ENCODE data around the gene SPTLC1. TPM values are rescaled to one million over a fixed set of nuclear protein-coding genes. Genes with fewer than 3 reads are reported as not detected.
"Not testable (repeated sequence)": the region's sequence is repeated elsewhere in the genome, so short reads cannot be mapped to it uniquely, and the experiment has no call there.

SPTLC1 gene
- total and polyA plus RNA-seq, 3 donors from 2014 or later, result 71.6 to 104 (median 77.1) TPM

DNA sequence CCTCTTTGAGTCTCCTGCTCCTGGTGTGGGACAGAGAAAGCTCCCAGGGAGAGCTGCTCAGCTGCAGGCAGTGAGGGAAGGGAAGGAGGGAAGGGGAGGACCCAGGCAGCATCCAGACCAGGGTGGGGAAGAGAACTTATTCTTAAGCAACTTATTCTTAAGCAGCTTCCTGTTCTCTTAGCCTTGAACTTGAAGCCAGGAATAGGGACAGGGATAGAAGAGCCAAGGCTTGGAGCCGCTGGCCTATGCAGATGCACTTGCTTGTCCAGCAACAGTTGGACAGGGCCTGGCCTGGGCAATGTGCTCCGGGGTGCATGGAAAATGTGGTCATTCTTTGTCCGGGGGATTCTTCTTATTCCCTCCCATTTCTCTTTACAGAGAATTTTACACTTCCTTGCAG, 31.4 kb upstream of the SPTLC1 start:
- H3K27me3 ChIP-seq, result no peaks in the 10 kb centered on the region
- intact Hi-C loops (cut with DNase I; ENCODE audit: low total_unique reads), result loop anchor here (10.0 kb wide), 1 partner anchor 498 kb away; no protein-coding TSS in a partner anchor
- TF ChIP-seq CTCF (IDR thresholded peaks at IDR 0.05), result no peak
- TF ChIP-seq POLR2A (IDR thresholded peaks at IDR 0.05), result no peak
- no peak overlapping the region for H3K4me3 ChIP-seq
- no peaks in the 10 kb centered on the region for H3K36me3 ChIP-seq (ENCODE audit: low read depth, missing control alignments)
- peak overlapping the region in 1 of 2 donors; percentile 75 for H3K27ac ChIP-seq
- peaks cover 15% of the 10 kb centered on the region for H3K4me1 ChIP-seq
- peak; percentile 29 for DNase-seq
- no peaks in the 10 kb centered on the region for H3K9me3 ChIP-seq
- 41 to 48% methylated on average over 3 of the region's 3 CpGs for WGBS, 2 donors

DNA sequence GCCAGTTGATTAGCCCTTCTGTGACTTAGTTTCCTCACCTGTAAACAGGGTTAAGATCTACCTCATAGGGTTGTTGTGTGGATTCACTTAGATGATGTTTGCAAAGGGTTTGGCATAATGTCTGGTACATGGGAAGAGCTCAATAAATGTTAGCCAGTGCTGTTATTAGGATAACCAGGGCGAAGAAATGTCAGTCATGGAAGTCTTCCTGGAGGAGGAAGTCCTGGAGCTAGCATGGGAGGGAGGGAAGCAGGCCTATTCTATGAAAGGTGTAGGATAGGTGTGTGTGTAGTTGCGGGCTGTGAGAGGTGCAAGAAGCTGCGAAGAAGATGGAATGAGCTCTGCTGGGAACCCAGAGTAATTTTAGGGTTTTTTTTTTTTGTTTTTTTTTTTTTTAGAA, 30.6 kb upstream of the SPTLC1 start:
- not testable (repeated sequence) for H3K27me3 ChIP-seq; H3K9me3 ChIP-seq; DNase-seq; H3K4me3 ChIP-seq; H3K36me3 ChIP-seq (ENCODE audit: low read depth, missing control alignments)
- WGBS, 2 donors, result 88 to 91% methylated on average over 3 of the region's 3 CpGs
- intact Hi-C loops (cut with DNase I; ENCODE audit: low total_unique reads), result loop anchor here (10.0 kb wide), 1 partner anchor 499 kb away; no protein-coding TSS in a partner anchor
- peaks cover 18% of the 10 kb centered on the region for H3K4me1 ChIP-seq
- H3K27ac ChIP-seq, result peak overlapping the region in 1 of 2 donors; percentile 75

DNA sequence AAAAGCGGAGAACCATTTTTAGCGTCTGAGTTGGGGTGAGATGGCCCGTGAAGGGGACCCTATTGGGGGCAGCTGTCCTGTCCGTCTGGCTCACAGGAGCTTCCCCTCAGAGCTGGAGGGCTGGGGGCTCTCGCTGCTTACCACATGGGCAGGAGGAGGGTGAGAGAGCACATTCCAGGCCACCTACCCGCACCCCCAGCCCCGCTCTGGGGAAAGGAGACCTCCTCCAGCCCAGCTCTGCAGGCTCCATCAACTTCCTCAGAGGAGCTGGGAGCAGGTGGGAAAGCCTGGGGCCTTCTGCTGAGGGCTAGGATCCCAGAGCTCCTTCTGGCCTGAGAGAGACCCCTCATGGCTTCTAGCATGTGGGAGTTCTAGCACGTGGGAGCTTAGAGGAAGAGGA, 27.1 kb upstream of the SPTLC1 start:
- Histone ChIP-seq H3K36me3 (ENCODE audit: low read depth, missing control alignments) (no peaks in the 10 kb centered on the region), H3K27me3 (no peaks in the 10 kb centered on the region), H3K4me1 (peaks cover 21% of the 10 kb centered on the region), H3K27ac (no peak overlapping the region), H3K9me3 (no peaks in the 10 kb centered on the region), H3K4me3 (no peak overlapping the region)
- no peak for DNase-seq
- intact Hi-C loops (cut with DNase I; ENCODE audit: low total_unique reads), result loop anchor here (10.0 kb wide), 1 partner anchor 502 kb away; no protein-coding TSS in a partner anchor
- 67 to 77% methylated on average over 5 to 8 of the region's 8 CpGs for WGBS, 2 donors
- TF ChIP-seq POLR2A (IDR thresholded peaks at IDR 0.05), result no peak
- TF ChIP-seq CTCF (IDR thresholded peaks at IDR 0.05), result no peak

GRCh38 chr9:92141144-92142129, 26.2 kb upstream of the SPTLC1 start:
- no peaks in the 10 kb centered on the region for H3K36me3 ChIP-seq (ENCODE audit: low read depth, missing control alignments)
- DNase-seq, result peak; percentile 34
- WGBS, 2 donors, result 18 to 31% methylated on average over 9 to 48 of the region's 62 CpGs
- H3K9me3 ChIP-seq, result no peaks in the 10 kb centered on the region
- H3K4me1 ChIP-seq, result peaks cover 15% of the 10 kb centered on the region
- no peaks in the 10 kb centered on the region for H3K27me3 ChIP-seq
- peak overlapping the region in 1 of 2 donors; percentile 72 for H3K27ac ChIP-seq
- TF ChIP-seq CTCF (IDR thresholded peaks at IDR 0.05), result peak in 2 of 3 experiments; percentile 15 to 27
- no peak for TF ChIP-seq POLR2A (IDR thresholded peaks at IDR 0.05)
- intact Hi-C loops (cut with DNase I; ENCODE audit: low total_unique reads), result loop anchor here (10.0 kb wide), 1 partner anchor 503 kb away; no protein-coding TSS in a partner anchor
- peak overlapping the region; percentile 45 to 57 for H3K4me3 ChIP-seq

GRCh38 chr9:92140754-92141143, 25.5 kb upstream of the SPTLC1 start:
- DNase-seq, result no peak
- WGBS, 2 donors, result 0 to 2% methylated on average over 6 of the region's 6 CpGs
- intact Hi-C loops (cut with DNase I; ENCODE audit: low total_unique reads), result loop anchor here (10.0 kb wide), 1 partner anchor 504 kb away; no protein-coding TSS in a partner anchor

More at GRCh38 chr9:92140754-92141143, 25.5 kb upstream of the SPTLC1 start:
- peaks cover 11% of the 10 kb centered on the region for H3K4me1 ChIP-seq
- H3K4me3 ChIP-seq, result peak overlapping the region; percentile 45 to 57
- no peaks in the 10 kb centered on the region for H3K36me3 ChIP-seq (ENCODE audit: low read depth, missing control alignments)
- TF ChIP-seq POLR2A (IDR thresholded peaks at IDR 0.05), result no peak
- no peak for TF ChIP-seq CTCF (IDR thresholded peaks at IDR 0.05)
- no peaks in the 10 kb centered on the region for H3K9me3 ChIP-seq
- peak overlapping the region in 1 of 2 donors; percentile 72 for H3K27ac ChIP-seq
- H3K27me3 ChIP-seq, result no peaks in the 10 kb centered on the region

Measured in testis (tissue), 3 donors.